Skeletal muscle satellite cell (primary cell): ENCODE measurements around the gene MAP4K1.
A peak's percentile ranks its signal among the peaks of the same experiment; 100 is the strongest.

Experiments
- H3K27me3 ChIP-seq: 2 replicates; pipeline ENCODE4 v1.7.0; 2013; ENCODE audit warnings: low read length; ENCODE audit not compliant: control insufficient read depth, insufficient read depth
- H3K36me3 ChIP-seq: 2 replicates; pipeline ENCODE4 v1.7.0; 2013; ENCODE audit warnings: mild to moderate bottlenecking, control low read depth, low read length; ENCODE audit not compliant: insufficient read depth
- H3K4me1 ChIP-seq: 2 replicates; pipeline ENCODE4 v1.7.0; 2013; ENCODE audit warnings: low read length; ENCODE audit not compliant: control insufficient read depth, insufficient read depth
- H3K4me2 ChIP-seq: 2 replicates; pipeline ENCODE4 v1.7.0; 2013; ENCODE audit warnings: mild to moderate bottlenecking, low read length
- H3K4me3 ChIP-seq: 2 replicates; pipeline ENCODE4 v1.7.0; 2013; ENCODE audit warnings: low read length
- H3K9ac ChIP-seq: 2 replicates; pipeline ENCODE4 v1.7.0; 2013; ENCODE audit warnings: mild to moderate bottlenecking, low read depth, low read length, moderate library complexity
- H3K9me3 ChIP-seq: replicated peaks from 2 replicates; pipeline ENCODE4 v1.7.0; 2013; ENCODE audit warnings: mild to moderate bottlenecking, control low read depth, low read length

MAP4K1 gene

GRCh38 chr19:38660724-38661123 is 43.0 kb upstream of the MAP4K1 start:
- no peak overlapping the region for H3K4me3 ChIP-seq
- H3K36me3 ChIP-seq = peaks cover 38% of the 10 kb centered on the region
- no peak overlapping the region for H3K9ac ChIP-seq
- peaks cover 91% of the 10 kb centered on the region for H3K4me1 ChIP-seq
- no peaks in the 10 kb centered on the region for H3K27me3 ChIP-seq
- no peaks in the 10 kb centered on the region for H3K9me3 ChIP-seq
- H3K4me2 ChIP-seq = no peak overlapping the region

GRCh38 chr19:38658462-38659306 is 40.9 kb upstream of the MAP4K1 start:
- Histone ChIP-seq H3K9ac (peak overlapping the region; percentile 83), H3K4me2 (peak overlapping the region; percentile 73), H3K4me3 (peak overlapping the region; percentile 49), H3K4me1 (peaks cover 91% of the 10 kb centered on the region), H3K27me3 (no peaks in the 10 kb centered on the region), H3K9me3 (no peaks in the 10 kb centered on the region), H3K36me3 (peaks cover 45% of the 10 kb centered on the region)

GRCh38 chr19:38657633-38658222 is 40.0 kb upstream of the MAP4K1 start:
- no peaks in the 10 kb centered on the region for H3K9me3 ChIP-seq
- H3K4me3 ChIP-seq = peak overlapping the region; percentile 39
- peak overlapping the region; percentile 83 for H3K9ac ChIP-seq
- peaks cover 92% of the 10 kb centered on the region for H3K4me1 ChIP-seq
- H3K4me2 ChIP-seq = peak overlapping the region; percentile 66
- no peaks in the 10 kb centered on the region for H3K27me3 ChIP-seq
- H3K36me3 ChIP-seq = peaks cover 38% of the 10 kb centered on the region

GRCh38 chr19:38656171-38656981 is 38.6 kb upstream of the MAP4K1 start:
- peaks cover 37% of the 10 kb centered on the region for H3K36me3 ChIP-seq
- H3K4me1 ChIP-seq = peaks cover 96% of the 10 kb centered on the region
- no peak overlapping the region for H3K4me3 ChIP-seq
- H3K9ac ChIP-seq = peak overlapping the region; percentile 58
- no peaks in the 10 kb centered on the region for H3K27me3 ChIP-seq
- no peaks in the 10 kb centered on the region for H3K9me3 ChIP-seq
- H3K4me2 ChIP-seq = peak overlapping the region; percentile 19

GRCh38 chr19:38655148-38655824 is 37.5 kb upstream of the MAP4K1 start:
- Histone ChIP-seq H3K9me3 (no peaks in the 10 kb centered on the region), H3K9ac (peak overlapping the region; percentile 99), H3K4me2 (peak overlapping the region; percentile 97), H3K4me1 (peaks cover 98% of the 10 kb centered on the region), H3K36me3 (peaks cover 28% of the 10 kb centered on the region), H3K4me3 (no peak overlapping the region), H3K27me3 (no peaks in the 10 kb centered on the region)

GRCh38 chr19:38654628-38655055 is 36.9 kb upstream of the MAP4K1 start:
- peak overlapping the region; percentile 99 for H3K9ac ChIP-seq
- peak overlapping the region; percentile 97 for H3K4me2 ChIP-seq
- H3K9me3 ChIP-seq = no peaks in the 10 kb centered on the region
- peaks cover 96% of the 10 kb centered on the region for H3K4me1 ChIP-seq
- H3K36me3 ChIP-seq = peaks cover 32% of the 10 kb centered on the region
- H3K27me3 ChIP-seq = no peaks in the 10 kb centered on the region
- H3K4me3 ChIP-seq = no peak overlapping the region

GRCh38 chr19:38653028-38653571 is 35.3 kb upstream of the MAP4K1 start:
- H3K9me3 ChIP-seq = no peaks in the 10 kb centered on the region
- peak overlapping the region; percentile 97 for H3K4me2 ChIP-seq
- peaks cover 83% of the 10 kb centered on the region for H3K4me1 ChIP-seq
- no peaks in the 10 kb centered on the region for H3K27me3 ChIP-seq
- peak overlapping the region; percentile 34 for H3K4me3 ChIP-seq
- H3K9ac ChIP-seq = peak overlapping the region; percentile 99
- H3K36me3 ChIP-seq = peaks cover 34% of the 10 kb centered on the region

GRCh38 chr19:38650911-38651584 is 33.3 kb upstream of the MAP4K1 start:
- Histone ChIP-seq H3K4me1 (peaks cover 62% of the 10 kb centered on the region), H3K4me2 (peak overlapping the region; percentile 97), H3K36me3 (peaks cover 27% of the 10 kb centered on the region), H3K9ac (peak overlapping the region; percentile 99), H3K27me3 (no peaks in the 10 kb centered on the region), H3K4me3 (peak overlapping the region; percentile 97), H3K9me3 (no peaks in the 10 kb centered on the region)

GRCh38 chr19:38650172-38650775 is 32.5 kb upstream of the MAP4K1 start:
- Histone ChIP-seq H3K4me1 (peaks cover 55% of the 10 kb centered on the region), H3K27me3 (no peaks in the 10 kb centered on the region), H3K9me3 (no peaks in the 10 kb centered on the region), H3K36me3 (peaks cover 23% of the 10 kb centered on the region), H3K4me2 (peak overlapping the region; percentile 97), H3K9ac (peak overlapping the region; percentile 99), H3K4me3 (peak overlapping the region; percentile 97)
